GM18502 (cell line): ENCODE measurements around the gene STT3A.

Source experiments
- ATAC-seq: cut with Tn5 transposase; IDR thresholded peaks from one replicate; pipeline ENCODE4 v1.9.1; 2021; ENCODE audit warnings: mild to moderate bottlenecking; ENCODE audit not compliant: unreplicated experiment, poor library complexity

STT3A gene

GRCh38 chr11:125645871-125646270 lies 53.2 kb downstream of the STT3A start:
- no peak for ATAC-seq

DNA sequence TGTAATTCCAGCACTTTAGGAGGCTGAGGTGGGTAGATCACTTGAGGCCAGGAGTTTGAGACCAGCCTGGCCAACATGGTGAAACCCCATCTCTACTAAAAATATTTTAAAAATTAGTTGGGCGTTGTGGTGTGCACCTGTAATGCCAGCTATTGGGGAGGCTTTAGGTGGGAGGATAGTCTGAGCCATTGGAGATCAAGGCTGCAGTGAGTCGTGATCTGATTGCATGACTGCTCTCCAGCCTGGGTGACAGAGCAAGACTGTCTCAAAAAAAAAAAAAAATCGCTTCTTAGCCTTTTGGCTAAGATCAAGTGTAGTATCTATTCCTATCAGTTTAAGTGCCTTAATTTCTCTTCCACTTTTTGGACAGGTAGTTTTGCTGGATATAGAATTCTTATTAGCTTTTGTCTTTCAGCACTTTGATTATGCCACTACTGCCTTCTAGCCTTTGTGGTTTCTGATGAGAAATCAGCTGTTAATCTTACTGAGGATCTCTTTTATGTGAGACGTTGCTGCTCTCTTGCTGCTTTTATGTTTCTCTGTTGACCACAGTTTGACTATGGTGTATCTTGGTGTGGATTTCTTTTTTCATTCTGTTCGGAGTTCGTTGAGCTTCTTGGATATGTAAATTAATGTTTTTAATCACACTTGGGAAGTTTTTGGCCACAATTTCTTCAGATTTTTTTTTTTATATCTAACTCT lies 57.0 kb downstream of the STT3A start:
- ATAC-seq: no peak

GRCh38 chr11:125662689-125663088 lies 70.0 kb downstream of the STT3A start:
- no peak for ATAC-seq

DNA sequence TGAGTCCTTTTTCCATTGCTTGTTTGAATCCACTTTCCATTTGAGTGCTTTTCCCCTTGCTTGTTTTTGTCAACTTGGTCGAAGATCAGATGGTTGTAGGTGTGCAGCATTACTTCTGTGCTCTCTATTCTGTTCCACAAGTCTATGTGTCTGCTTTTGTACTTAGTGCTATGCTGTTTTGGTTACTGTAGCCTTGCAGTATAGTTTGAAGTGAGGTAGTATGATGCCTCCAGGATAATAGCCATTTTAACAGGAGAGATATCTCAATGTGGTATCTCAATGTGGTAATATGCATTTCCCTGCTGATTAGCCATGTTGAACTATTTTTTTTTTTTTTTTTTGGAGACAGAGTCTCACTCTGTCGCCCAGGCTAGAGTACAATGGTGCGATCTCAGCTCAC lies 71.3 kb downstream of the STT3A start:
- ATAC-seq: no peak

- no peak for ATAC-seq
Measured at GRCh38 chr11:125667151-125667550, 74.5 kb downstream of the STT3A start.

DNA sequence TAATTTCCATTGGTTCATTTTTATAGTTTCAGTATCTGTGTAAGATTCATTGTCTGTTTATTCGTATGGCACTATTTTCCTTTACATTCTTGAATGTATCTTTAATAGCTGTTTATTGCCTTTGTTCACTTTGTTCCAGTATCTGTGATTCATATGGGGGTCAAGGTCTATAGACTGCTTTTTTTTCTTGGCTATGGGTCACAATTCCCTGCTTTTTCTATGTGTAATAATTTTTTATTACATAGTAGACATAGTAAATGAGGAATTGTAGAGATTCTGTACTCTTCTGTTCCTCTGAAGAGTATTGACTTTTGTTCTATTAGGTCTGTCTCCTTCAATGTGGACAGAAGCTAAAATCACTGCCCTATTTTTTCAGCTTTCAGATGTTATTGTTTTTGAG lies 77.5 kb downstream of the STT3A start:
- no peak for ATAC-seq

DNA sequence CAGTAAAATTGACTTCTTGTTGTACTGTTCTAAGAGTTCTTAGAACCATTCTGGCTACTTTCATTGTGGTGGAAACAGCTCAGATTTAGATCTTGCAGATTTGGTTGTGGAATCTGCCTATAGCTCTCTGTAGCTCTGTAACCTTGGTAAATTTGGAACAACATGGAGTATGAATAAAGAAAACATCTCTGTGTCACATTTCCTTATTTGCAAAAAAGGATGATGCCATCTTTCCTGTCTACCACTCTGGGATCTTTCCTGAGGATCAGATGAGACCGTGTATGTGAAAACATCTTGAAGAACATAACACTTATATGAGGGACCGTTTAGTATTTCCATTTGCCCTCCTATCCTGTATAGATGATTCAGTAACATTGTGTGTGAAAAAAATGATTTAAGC lies 78.9 kb downstream of the STT3A start:
- no peak for ATAC-seq
